Measurements from ENCODE around the gene FMO2. TPM values are rescaled to one million over a fixed set of nuclear protein-coding genes. Genes with fewer than 3 reads are reported as not detected.
A peak's percentile ranks its signal among the peaks of the same experiment; 100 is the strongest.
"Not testable (repeated sequence)": the region's sequence is repeated elsewhere in the genome, so short reads cannot be mapped to it uniquely, and the experiment has no call there.

The FMO2 gene
- total RNA-seq, 1 donor from 2014 or later = 288 TPM

DNA sequence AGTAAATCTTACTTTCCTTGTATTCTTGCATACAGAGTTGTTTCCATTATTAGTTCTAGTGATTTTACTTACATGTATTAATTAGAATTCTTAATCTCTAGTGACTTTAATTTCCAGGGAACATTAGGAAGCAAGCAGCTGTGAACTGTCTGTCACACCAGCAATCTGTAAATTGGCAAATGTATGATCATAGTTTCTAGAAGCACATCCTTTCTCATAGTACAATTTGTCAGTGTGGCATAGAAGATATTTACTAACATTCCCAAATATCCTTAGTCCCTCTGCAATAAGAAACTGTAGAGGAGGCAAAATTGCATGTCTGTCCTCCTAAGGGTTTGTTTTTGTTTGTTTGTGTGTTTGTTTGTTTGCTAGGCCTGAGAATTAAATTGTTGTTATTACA is 46.2 kb downstream of the FMO2 start:
- intact Hi-C loops (cut with DNase I) = no loop called here
- H3K4me1 ChIP-seq = no peaks in the 10 kb centered on the region
- no peak overlapping the region for H3K27ac ChIP-seq
- H3K4me3 ChIP-seq = no peak overlapping the region
- TF ChIP-seq CTCF (IDR thresholded peaks at IDR 0.05) = no peak
- H3K36me3 ChIP-seq = no peaks in the 10 kb centered on the region
- H3K27me3 ChIP-seq (ENCODE audit: low read depth) = no peaks in the 10 kb centered on the region
- DNase-seq (no peak), ATAC-seq (no peak)
- H3K9me3 ChIP-seq = no peaks in the 10 kb centered on the region

GRCh38 chr1:171233183-171233582 is 48.1 kb downstream of the FMO2 start:
- no peak overlapping the region for H3K4me3 ChIP-seq
- no peaks in the 10 kb centered on the region for H3K4me1 ChIP-seq
- no peaks in the 10 kb centered on the region for H3K9me3 ChIP-seq
- no peak for TF ChIP-seq CTCF (IDR thresholded peaks at IDR 0.05)
- H3K36me3 ChIP-seq = no peaks in the 10 kb centered on the region
- no peak overlapping the region for H3K27ac ChIP-seq
- DNase-seq (no peak), ATAC-seq (no peak)
- H3K27me3 ChIP-seq (ENCODE audit: low read depth) = peaks cover 4% of the 10 kb centered on the region
- intact Hi-C loops (cut with DNase I) = no loop called here

- H3K9me3 ChIP-seq; H3K36me3 ChIP-seq; DNase-seq; intact Hi-C loops (cut with DNase I); ATAC-seq; H3K27me3 ChIP-seq (ENCODE audit: low read depth); H3K27ac ChIP-seq; H3K4me3 ChIP-seq; H3K4me1 ChIP-seq: not testable (repeated sequence)
These were observed 51.1 kb downstream of the FMO2 start for GRCh38 chr1:171236231-171236630.

DNA sequence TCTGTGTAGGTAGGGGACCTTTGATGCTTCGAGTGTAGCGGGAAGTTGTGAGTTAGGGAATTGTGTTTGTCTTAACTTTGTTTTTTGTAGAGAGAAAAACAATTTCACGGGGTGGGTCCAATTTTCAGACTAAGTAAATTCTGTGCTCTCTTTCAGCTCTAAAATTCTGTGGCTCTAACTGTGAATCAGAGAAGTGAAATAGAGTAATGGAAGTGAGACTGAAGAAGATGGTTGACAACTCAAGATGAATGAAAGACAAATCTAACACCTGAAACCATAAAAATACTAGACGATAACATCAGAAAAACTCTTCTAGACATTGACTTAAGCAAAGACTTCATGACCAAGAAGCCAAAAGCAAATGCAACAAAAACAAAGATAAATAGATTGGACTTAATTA is 58.8 kb downstream of the FMO2 start:
- no peaks in the 10 kb centered on the region for H3K27me3 ChIP-seq (ENCODE audit: low read depth)
- ATAC-seq (no peak), DNase-seq (no peak)
- intact Hi-C loops (cut with DNase I) = no loop called here
- TF ChIP-seq CTCF (IDR thresholded peaks at IDR 0.05) = no peak
- H3K4me3 ChIP-seq = no peak overlapping the region
- no peak overlapping the region for H3K27ac ChIP-seq
- H3K4me1 ChIP-seq = no peaks in the 10 kb centered on the region
- H3K36me3 ChIP-seq = no peaks in the 10 kb centered on the region
- no peaks in the 10 kb centered on the region for H3K9me3 ChIP-seq

DNA sequence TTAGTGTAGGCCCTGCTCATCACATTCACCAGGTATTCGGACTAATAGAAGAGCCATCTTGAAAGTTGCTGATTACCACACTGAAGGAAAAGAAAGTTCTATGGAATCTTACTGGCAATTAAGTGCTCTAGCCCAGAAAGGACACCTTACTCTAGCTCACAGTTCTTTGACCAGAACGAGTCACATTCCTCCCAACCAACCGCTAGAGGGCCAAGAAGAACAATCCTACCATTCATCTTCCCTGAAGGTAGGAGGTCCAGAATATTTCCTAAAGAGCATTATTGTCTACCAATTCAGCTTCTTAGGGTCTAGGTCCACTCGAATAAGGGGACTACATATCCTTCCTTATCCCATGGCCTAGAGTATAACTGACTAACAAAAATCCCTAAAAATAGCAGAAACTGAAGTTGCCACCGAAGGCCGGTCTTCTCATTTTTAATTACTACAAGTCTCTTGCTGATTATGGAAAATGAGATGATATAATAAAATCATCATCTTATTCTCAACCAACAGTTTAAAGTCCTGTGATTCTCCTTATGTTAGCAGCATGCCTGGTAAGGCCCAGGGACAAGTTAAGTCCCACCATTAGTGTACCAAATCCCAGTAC is 60.5 kb downstream of the FMO2 start:
- DNase-seq (no peak), ATAC-seq (peak; percentile 59 to 75)
- no peaks in the 10 kb centered on the region for H3K4me1 ChIP-seq
- no peak overlapping the region for H3K27ac ChIP-seq
- no peaks in the 10 kb centered on the region for H3K36me3 ChIP-seq
- no peaks in the 10 kb centered on the region for H3K9me3 ChIP-seq
- H3K4me3 ChIP-seq = no peak overlapping the region
- intact Hi-C loops (cut with DNase I) = no loop called here
- TF ChIP-seq CTCF (IDR thresholded peaks at IDR 0.05) = peak; percentile 68
- H3K27me3 ChIP-seq (ENCODE audit: low read depth) = no peaks in the 10 kb centered on the region

DNA sequence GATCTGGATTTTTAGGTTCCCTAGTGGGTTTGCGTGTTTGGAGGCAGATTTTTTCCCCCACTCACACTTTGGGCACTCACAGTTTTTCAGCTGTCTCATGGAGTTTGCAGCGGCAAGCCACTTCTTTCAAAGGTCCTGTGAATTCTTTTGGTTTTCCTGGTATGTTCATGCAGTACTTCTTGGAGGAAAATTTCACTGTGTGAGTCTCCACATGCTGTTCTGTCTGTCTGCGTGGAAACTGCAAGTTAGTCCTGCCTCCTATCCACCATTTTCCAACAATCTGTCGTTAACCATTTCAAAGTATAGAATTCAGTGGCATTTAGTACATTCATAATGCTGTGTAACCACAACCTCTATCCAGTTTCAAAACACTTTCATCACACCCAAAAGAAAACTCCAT is 62.4 kb downstream of the FMO2 start:
- H3K9me3 ChIP-seq = no peaks in the 10 kb centered on the region
- no peak for ATAC-seq
- H3K4me3 ChIP-seq = no peak overlapping the region
- DNase-seq = no peak
- H3K4me1 ChIP-seq = no peaks in the 10 kb centered on the region
- H3K27ac ChIP-seq = no peak overlapping the region
- TF ChIP-seq CTCF (IDR thresholded peaks at IDR 0.05) = no peak
- no peaks in the 10 kb centered on the region for H3K36me3 ChIP-seq
- intact Hi-C loops (cut with DNase I) = no loop called here
- peaks cover 6% of the 10 kb centered on the region for H3K27me3 ChIP-seq (ENCODE audit: low read depth)

Measured in lower lobe of right lung (tissue), 2 donors.